Mammary epithelial cell (primary cell): Measurements from ENCODE around the gene CSTF3.

ENCODE experiments used
- EZH2 ChIP-seq: IDR thresholded peaks from 2 replicates; pipeline ENCODE4 v1.6.1; 2012; ENCODE audit warnings: low read length, inconsistent platforms, borderline replicate concordance
- TF ChIP-seq, protein P1 (sequence below), 2 donors: IDR thresholded peaks in 1 of 2; conservative IDR thresholded peaks in 1 of 2; 2 replicates each; pipeline ENCODE4 v1.5.1; 2011 to 2012; ENCODE audit warnings: inconsistent platforms in 2 of 2, low read length in 2 of 2, mild to moderate bottlenecking in 2 of 2, control low read depth in 1 of 2, low read depth in 1 of 2; ENCODE audit not compliant: insufficient read depth in 1 of 2; ENCODE audit errors: extremely low read depth in 1 of 2

DNA sequence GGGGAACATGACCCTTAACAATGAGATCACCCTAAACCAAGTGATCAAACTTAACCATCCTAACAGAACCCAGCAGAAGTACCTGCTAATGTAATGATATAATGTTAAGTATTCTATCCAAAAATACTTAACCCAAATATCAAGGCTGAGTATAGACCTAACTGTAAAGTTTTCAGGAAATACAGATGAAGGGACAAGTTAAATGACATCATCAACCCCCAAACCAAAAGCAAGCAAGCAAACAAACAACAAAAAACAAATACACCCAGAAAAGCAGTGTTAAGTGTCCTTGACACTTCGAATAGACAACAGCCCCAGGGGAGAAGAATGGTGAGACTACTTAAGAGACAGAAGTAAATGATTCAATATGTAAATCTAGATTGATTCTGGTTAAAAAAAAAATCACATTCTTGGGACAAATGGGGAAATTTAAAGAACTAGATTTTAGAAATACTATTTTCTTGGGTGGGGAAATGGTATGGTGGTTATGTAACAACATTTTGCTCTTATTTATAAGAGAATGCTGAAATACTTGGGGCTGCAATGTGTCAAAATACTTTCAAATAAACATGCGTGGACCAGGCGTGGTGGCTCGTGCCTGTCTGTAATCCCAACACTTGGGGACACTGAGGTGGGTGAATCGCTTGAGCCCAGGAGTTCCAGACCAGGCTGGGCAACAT, 2.5 kb downstream of the CSTF3 start:
- TF ChIP-seq, protein P1, sequence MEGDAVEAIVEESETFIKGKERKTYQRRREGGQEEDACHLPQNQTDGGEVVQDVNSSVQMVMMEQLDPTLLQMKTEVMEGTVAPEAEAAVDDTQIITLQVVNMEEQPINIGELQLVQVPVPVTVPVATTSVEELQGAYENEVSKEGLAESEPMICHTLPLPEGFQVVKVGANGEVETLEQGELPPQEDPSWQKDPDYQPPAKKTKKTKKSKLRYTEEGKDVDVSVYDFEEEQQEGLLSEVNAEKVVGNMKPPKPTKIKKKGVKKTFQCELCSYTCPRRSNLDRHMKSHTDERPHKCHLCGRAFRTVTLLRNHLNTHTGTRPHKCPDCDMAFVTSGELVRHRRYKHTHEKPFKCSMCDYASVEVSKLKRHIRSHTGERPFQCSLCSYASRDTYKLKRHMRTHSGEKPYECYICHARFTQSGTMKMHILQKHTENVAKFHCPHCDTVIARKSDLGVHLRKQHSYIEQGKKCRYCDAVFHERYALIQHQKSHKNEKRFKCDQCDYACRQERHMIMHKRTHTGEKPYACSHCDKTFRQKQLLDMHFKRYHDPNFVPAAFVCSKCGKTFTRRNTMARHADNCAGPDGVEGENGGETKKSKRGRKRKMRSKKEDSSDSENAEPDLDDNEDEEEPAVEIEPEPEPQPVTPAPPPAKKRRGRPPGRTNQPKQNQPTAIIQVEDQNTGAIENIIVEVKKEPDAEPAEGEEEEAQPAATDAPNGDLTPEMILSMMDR (conservative IDR thresholded peaks at IDR 0.05 in 1 of 2, IDR thresholded peaks at IDR 0.05 in 1 of 2; ENCODE audit: extremely low read depth in 1 of 2, insufficient read depth in 1 of 2, low read depth in 1 of 2, low read length in 2 of 2), result no peak
- no peak for TF ChIP-seq EZH2
